ENCODE results near the gene COPZ2. TPM values are rescaled to one million over a fixed set of nuclear protein-coding genes. Genes with fewer than 3 reads are reported as not detected.

The COPZ2 gene
- total RNA-seq, 4 donors from 2014 or later, result 58.1 to 73.9 (median 64.1) TPM

DNA sequence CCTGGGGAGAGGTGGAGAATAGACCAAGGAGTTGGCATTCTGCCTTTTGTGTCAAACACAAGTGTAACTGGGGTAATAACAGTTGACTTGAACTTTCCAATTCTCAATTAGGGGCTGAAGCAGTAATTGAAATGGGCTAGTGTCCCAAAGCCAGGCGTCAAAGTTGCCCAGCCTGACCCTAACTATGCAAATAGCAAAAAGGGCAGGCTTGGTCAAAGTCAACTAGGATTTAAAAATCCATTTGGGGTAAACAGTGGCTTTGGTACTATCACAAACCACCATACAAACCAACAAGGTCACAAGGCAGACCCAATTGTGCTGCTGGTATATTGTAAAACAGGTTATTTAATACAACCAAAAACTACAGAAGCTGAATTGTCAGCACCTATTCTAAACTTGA, 28.6 kb upstream of the COPZ2 start:
- peaks cover 33 to 91% (median 76%) of the 10 kb centered on the region in 4 donors for H3K36me3 ChIP-seq
- H3K4me3 ChIP-seq, result no peak overlapping the region
- H3K27me3 ChIP-seq, result no peaks in the 10 kb centered on the region
- no peaks in the 10 kb centered on the region for H3K9me3 ChIP-seq
- H3K4me1 ChIP-seq, result peaks cover 7 to 43% (median 25%) of the 10 kb centered on the region in 4 donors
- DNase-seq (ENCODE audit: extremely low spot score), result no peak
- intact Hi-C loops (cut with DNase I), result no loop called here
- TF ChIP-seq CTCF (IDR thresholded peaks at IDR 0.05) (no peak), POLR2A (IDR thresholded peaks at IDR 0.05; ENCODE audit: low read depth) (no peak), POLR2AphosphoS5 (IDR thresholded peaks at IDR 0.05) (no peak), EP300 (IDR thresholded peaks at IDR 0.05) (no peak)
- 77% methylated on average over 1 of the region's 1 CpG for WGBS
- H3K27ac ChIP-seq (replicated peaks in 1 of 4), result peak overlapping the region in 3 of 4 donors; percentile 25 to 40 (median 34)

- 74% methylated on average over 3 of the region's 3 CpGs for WGBS
- TF ChIP-seq CTCF (IDR thresholded peaks at IDR 0.05) (no peak), EP300 (IDR thresholded peaks at IDR 0.05) (no peak), POLR2AphosphoS5 (IDR thresholded peaks at IDR 0.05) (no peak), POLR2A (IDR thresholded peaks at IDR 0.05; ENCODE audit: low read depth) (no peak)
- Histone ChIP-seq H3K27ac (replicated peaks in 1 of 4) (peak overlapping the region; percentile 19 to 55 (median 37)), H3K36me3 (peaks cover 37 to 91% (median 81%) of the 10 kb centered on the region in 4 donors), H3K9me3 (no peaks in the 10 kb centered on the region), H3K27me3 (no peaks in the 10 kb centered on the region), H3K4me3 (no peak overlapping the region), H3K4me1 (peaks cover 16 to 57% (median 37%) of the 10 kb centered on the region in 4 donors)
- DNase-seq (ENCODE audit: extremely low spot score), result no peak
- intact Hi-C loops (cut with DNase I), result no loop called here
Measured at GRCh38 chr17:48064638-48065037, 27.0 kb upstream of the COPZ2 start.

DNA sequence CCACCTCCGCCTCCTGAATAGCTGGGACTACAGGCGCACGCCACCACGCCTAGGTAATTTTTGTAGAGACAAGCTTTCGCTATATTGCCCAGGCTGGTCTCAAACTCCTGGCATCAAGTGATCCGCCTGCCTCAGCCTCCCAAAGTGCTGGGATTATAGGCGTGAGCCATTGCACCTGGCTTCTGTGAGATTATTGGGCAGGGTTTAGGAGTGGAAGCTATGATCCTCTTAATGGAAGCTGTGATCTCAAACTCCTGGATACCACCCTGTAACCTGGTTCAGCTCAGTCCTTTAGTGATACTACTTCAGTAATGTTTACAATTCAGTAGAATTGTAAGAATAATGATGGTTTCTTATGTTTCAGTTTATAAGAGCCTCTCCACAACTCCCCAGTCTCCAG, 24.7 kb upstream of the COPZ2 start:
- no peaks in the 10 kb centered on the region for H3K9me3 ChIP-seq
- DNase-seq (ENCODE audit: extremely low spot score), result no peak
- 93% methylated on average over 7 of the region's 7 CpGs for WGBS
- TF ChIP-seq POLR2A (IDR thresholded peaks at IDR 0.05; ENCODE audit: low read depth), result no peak
- peak in 1 of 2 donors; percentile 20 for TF ChIP-seq POLR2AphosphoS5 (IDR thresholded peaks at IDR 0.05)
- TF ChIP-seq EP300 (IDR thresholded peaks at IDR 0.05), result no peak
- H3K4me1 ChIP-seq, result peaks cover 23 to 67% (median 41%) of the 10 kb centered on the region in 4 donors
- H3K36me3 ChIP-seq, result peaks cover 53 to 93% (median 88%) of the 10 kb centered on the region in 4 donors
- intact Hi-C loops (cut with DNase I), result no loop called here
- H3K27ac ChIP-seq (replicated peaks in 1 of 4), result peak overlapping the region; percentile 44 to 58 (median 51)
- H3K4me3 ChIP-seq, result no peak overlapping the region
- no peaks in the 10 kb centered on the region for H3K27me3 ChIP-seq

DNA sequence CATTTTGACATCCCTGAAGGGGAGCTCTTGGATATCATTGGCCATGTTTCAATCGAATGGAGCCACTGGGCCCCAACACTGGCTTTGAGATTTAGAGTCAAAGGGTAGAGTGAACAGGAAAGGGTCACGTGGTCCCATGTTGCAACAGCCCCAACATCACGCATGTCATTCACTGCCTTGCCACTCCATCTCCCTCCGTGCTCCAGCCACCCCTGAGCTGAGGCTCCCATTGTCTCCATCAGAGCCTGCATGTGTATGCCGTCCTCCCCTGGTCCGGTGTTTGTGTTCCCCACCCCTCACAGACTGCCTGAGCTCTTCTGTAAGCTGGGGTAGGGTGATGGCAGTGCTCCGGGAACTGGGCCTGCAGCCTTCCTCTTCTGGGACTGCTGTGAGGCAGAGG, 22.7 kb upstream of the COPZ2 start:
- peaks cover 66 to 96% (median 94%) of the 10 kb centered on the region in 4 donors for H3K36me3 ChIP-seq
- intact Hi-C loops (cut with DNase I), result no loop called here
- no peaks in the 10 kb centered on the region for H3K9me3 ChIP-seq
- H3K4me1 ChIP-seq, result peaks cover 33 to 75% (median 43%) of the 10 kb centered on the region in 4 donors
- WGBS, result 56% methylated on average over 7 of the region's 7 CpGs
- TF ChIP-seq POLR2AphosphoS5 (IDR thresholded peaks at IDR 0.05) (no peak), EP300 (IDR thresholded peaks at IDR 0.05) (no peak), POLR2A (IDR thresholded peaks at IDR 0.05; ENCODE audit: low read depth) (no peak), CTCF (IDR thresholded peaks at IDR 0.05) (no peak)
- peak overlapping the region; percentile 1 to 45 (median 22) for H3K27ac ChIP-seq (replicated peaks in 1 of 4)
- H3K27me3 ChIP-seq, result no peaks in the 10 kb centered on the region
- DNase-seq (ENCODE audit: extremely low spot score), result no peak
- no peak overlapping the region for H3K4me3 ChIP-seq

GRCh38 chr17:48059125-48059668, 21.6 kb upstream of the COPZ2 start:
- Histone ChIP-seq H3K27me3 (no peaks in the 10 kb centered on the region), H3K4me3 (no peak overlapping the region), H3K27ac (replicated peaks in 1 of 4) (peak overlapping the region in 3 of 4 donors; percentile 11 to 45 (median 31)), H3K4me1 (peaks cover 38 to 77% (median 49%) of the 10 kb centered on the region in 4 donors), H3K36me3 (peaks cover 66 to 97% (median 88%) of the 10 kb centered on the region in 4 donors), H3K9me3 (no peaks in the 10 kb centered on the region)
- DNase-seq (ENCODE audit: extremely low spot score), result no peak
- WGBS, result 88% methylated on average over 27 of the region's 32 CpGs
- TF ChIP-seq POLR2A (IDR thresholded peaks at IDR 0.05; ENCODE audit: low read depth) (no peak), POLR2AphosphoS5 (IDR thresholded peaks at IDR 0.05) (no peak), CTCF (IDR thresholded peaks at IDR 0.05) (no peak), EP300 (IDR thresholded peaks at IDR 0.05) (no peak)
- intact Hi-C loops (cut with DNase I), result no loop called here
